ENCODE measurements around the gene CRYBG2.

Gene CRYBG2

DNA sequence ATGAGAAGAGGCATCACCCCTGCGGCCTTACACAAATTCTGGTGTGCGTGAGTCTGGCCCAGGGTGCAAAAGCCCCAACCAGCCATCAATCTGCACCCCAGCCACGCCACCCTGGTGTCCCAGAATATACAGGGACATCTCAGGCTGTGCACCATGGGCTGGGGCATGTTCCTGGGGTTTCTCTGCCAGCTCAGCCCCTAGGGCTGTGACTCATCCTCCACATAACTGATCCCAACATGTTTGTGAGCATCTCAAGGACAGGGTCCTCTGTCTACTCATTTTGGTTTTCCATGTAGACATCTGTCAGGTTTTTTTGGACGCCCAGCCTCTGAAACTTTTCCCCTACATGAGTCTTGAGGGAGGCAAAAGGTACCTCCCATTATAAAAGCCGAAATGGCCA is 18.1 kb upstream of the CRYBG2 start:
- no peak for DNase-seq (ENCODE audit: low spot score)

DNA sequence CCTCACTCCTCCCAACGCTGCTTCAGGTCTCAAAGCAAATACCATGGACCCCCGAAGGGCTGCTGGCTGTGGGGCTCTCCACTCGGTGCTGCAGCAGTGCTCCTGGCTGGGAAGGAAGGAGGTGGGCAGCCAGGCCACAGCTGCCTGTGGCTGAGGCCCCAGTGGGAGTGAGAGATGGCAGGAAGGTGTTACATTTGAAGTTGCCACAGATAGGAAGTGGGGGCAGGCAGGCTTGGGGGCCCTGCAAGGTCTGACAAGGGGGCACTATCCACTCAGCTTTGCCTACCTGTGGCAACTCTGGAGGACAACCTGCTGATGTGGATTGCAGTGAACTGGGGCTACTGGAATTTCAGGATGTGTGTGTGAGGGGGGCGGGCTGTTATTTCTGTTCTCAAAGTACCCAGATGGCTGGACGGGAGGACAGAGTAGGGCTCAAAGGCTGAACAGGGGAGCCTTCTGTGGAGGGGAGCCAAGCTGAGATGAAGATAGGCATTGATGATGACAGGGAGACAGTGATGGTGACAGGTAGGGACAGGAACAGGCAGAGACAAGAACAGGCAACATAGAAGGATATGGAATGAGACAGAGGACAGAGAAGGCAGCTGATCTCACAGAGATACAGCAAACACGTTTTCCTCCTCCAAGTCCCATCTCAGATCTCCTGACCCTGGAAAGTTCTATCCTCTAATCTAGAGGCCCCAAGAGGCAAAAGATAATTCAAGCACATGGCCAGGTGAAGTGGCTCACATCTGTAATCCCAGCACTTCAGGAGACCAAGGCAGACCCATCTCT is 16.9 kb upstream of the CRYBG2 start:
- no peak for DNase-seq (ENCODE audit: low spot score)

GRCh38 chr1:26368486-26368885 is 14.6 kb upstream of the CRYBG2 start:
- DNase-seq (ENCODE audit: low spot score), result no peak

DNA sequence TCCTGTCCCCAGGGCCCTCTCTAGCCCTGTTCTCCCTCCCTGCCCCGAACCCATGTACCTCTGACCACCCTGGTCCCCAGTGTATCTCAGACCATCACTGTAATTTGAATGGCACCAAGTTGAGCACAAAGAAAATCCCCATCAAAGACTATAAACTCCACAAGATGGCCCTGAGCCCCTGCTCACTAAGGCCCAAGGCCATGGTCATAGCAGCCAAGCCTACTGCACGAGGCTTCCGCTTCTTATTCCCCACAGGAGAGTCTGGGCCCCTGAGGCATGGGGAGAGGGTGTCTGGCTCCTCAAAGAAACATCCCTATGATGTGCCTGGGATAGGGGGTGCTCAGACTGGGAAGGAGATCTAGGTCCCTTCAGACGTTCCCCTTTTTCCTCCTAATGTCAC is 14.1 kb upstream of the CRYBG2 start:
- DNase-seq (ENCODE audit: low spot score), result no peak

DNA sequence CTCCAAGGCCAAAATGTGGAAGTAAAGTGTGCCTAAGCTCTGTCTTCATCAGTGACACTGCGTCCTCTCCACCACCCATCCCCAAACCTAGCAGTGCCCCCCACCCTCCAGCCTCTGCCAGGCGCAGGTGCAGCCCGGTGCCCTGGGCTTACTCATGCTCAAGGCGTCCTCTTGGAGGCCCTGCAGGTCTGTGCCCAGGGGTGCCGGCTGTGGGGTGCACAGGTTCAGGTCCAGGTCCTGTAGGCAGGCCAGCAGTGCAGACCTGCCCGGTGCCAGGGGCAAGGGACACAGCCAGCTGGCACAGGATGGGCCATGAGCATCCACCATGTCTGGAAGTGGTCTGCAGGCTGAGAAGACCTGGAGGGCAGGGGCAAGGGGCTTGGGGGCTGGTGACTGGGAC is 13.5 kb upstream of the CRYBG2 start:
- DNase-seq (ENCODE audit: low spot score), result no peak

DNA sequence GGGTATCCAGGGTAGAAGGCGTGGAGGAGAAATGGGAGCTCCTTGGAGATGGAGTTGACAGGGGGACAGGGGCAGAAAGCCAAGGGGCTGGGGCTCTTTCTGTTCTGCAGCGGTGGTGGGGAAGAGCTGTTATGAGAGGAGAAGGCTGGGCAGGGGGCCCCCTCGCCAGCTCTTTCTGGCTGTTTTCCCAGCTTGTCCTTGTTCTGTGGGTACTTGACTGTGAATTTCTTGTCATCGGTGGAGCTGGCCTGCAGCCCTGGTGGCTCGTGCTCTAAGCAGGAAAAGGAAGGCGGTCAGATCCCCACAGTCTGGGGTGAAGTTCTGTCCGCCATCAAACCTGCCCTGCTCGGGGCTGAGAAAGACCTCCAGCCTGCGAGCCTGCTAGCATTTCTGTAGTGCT is 11.0 kb upstream of the CRYBG2 start:
- no peak for DNase-seq (ENCODE audit: low spot score)

DNA sequence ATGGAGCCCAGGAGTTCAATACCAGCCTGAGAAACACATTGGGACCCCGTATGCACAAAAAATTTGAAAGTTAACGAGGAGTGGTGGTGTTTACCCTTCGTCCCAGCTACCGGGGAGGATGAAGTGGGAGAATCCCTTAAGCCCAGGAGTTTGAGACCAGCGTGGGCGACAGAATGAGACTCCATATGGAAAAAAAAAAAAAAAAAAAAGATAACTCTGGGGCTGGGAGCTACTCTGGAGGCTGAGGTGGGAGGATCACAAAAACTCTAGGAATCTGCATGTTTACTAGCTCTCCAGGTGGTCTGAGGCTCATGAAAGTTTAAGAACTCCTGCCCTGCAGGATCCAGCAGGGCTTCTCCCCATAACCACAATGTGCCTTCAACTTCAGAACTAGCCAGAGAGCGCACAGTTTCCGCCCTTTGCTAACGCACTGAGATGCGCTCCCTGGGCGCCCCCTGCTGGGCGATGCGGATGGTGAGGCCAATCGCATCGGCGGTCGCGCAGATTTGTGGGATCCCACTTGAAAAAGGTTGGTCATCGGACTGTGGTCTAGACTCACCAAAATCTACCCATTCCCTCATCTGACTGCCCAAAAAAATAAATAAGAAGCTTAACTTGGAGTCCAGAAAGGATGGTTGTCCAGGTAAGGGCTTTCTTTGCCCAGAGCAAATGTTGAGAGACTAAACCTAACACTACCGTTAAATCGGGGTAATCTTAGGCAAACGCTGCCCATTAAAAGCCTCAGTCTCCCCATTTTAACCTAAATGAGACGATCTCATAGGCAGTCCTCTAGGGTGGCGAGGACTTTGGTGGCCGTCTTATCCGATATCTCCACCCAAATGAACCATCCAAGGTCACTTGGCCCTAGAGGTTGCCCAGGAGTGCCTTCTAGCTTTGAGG is 9.9 kb upstream of the CRYBG2 start:
- DNase-seq (ENCODE audit: low spot score), result peak; percentile 60

- DNase-seq (ENCODE audit: low spot score), result no peak
These were observed 8.4 kb upstream of the CRYBG2 start for GRCh38 chr1:26362331-26362730.

DNA sequence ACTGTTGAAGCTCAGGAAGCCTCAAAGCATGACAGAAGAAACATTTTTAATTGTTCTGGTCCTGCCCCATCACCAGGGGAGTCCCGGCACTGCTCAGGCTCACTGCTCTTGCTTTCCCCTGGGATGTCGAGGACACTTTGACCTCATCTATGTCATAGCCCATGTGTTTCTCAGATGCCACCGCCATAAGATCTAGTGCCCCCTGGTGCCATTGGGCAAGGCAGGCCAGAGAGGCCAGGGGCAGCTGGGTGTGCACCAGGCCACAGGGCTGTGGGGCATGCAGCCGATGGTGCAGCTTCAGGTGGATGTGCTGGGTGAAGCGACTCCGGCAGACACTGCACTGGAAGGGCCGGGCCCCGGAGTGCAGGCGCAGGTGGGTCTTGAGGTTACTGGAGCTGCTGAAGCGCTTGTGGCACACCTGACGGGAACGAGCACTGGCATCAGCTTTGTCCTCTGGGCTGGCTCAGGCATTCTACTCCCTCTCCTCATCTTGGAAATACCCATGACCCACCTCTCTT is 7.7 kb upstream of the CRYBG2 start:
- DNase-seq (ENCODE audit: low spot score), result no peak

- DNase-seq (ENCODE audit: low spot score), result no peak
These were observed 7.1 kb upstream of the CRYBG2 start for GRCh38 chr1:26360807-26361604.

DNA sequence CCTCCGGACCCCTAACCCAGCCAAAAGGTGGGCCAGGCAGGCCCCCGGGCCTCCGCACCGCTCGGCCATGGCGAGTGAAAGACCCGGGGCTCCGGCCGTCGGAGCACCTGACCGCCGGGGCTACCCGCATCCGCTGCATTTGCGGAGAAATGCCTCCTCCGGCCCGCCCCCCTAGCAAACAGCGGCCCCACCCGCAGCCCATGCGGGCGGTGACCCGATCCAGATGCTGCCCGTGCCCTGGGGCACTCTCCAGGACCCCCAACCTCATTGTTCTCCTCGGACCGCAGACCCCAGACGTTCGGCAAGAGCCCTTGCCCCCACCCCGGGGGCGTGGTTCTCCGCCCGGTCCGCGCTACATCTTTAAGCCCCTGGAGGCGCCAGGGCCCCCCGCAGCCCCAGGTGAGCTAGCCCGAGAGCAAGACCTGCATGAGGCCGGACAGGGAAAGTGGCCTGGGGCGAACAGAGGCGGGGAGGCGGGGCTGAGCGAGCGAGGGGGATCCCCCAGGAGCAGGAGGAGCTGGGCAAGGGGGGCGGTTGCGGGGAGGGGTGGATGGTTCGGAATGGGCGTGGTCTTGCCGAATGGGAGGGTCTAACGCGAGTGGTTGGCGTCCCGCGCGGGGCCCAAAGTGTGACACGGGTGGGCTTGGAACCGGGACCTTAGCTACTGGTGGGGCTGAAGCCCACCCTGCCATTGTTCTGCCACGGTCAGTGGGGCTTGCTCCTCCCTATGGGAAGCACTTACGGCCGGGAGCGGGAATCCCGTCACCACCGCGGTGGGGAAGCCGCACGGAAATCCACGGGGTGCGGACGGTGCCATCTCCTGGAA is 6.3 kb upstream of the CRYBG2 start:
- no peak for DNase-seq (ENCODE audit: low spot score)

DNA sequence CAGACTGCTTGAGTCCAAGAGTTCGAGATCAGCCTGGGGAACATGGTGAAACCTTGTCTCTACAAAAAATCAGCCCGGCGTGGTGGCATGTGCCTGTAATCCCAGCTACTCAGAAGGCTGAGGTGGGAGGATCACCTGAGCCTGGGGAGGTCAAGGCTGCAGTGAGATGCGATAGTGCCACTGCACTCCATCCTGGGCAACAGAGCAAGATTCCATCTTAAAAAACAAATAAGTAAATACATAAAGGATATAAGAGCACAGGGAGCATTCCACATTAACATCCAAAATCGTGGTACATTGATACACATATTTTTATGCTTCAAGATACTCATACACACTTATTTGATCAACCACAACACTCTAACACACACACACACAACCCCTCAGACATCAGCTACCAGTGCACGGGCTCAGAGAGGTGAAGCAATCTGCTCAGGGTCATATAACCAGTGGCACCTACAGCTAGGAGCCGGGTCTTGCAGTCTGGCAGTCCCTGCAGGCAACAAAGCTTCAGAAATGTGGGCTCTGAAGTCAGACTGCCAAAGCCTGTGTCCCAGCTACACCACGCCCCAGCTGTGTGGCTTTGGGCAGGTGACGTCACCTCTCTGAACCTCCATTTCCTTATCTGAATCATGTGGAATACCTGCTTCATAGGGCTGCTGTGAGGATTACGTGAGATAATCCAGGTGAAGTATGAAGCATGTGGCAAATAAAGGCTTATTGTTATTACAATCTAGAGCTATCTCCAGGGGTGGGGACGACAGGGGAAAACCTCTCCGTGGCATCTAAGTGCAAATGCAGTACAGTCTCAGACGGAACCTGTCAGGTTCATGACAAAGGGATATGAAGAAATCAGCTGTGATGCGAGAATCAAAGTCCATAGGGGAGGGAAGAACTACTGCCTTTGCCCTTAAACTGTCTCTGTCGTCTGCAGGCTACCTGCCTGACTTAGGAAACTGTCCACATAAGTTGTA is 4.8 kb upstream of the CRYBG2 start:
- no peak for DNase-seq (ENCODE audit: low spot score)

- no peak for DNase-seq (ENCODE audit: low spot score)
These were observed 3.2 kb upstream of the CRYBG2 start for GRCh38 chr1:26357121-26357602.

GRCh38 chr1:26356106-26356505 is 2.2 kb upstream of the CRYBG2 start:
- DNase-seq (ENCODE audit: low spot score), result no peak

- DNase-seq (ENCODE audit: low spot score), result no peak
These were observed 1.0 kb upstream of the CRYBG2 start for GRCh38 chr1:26354972-26355371.

DNA sequence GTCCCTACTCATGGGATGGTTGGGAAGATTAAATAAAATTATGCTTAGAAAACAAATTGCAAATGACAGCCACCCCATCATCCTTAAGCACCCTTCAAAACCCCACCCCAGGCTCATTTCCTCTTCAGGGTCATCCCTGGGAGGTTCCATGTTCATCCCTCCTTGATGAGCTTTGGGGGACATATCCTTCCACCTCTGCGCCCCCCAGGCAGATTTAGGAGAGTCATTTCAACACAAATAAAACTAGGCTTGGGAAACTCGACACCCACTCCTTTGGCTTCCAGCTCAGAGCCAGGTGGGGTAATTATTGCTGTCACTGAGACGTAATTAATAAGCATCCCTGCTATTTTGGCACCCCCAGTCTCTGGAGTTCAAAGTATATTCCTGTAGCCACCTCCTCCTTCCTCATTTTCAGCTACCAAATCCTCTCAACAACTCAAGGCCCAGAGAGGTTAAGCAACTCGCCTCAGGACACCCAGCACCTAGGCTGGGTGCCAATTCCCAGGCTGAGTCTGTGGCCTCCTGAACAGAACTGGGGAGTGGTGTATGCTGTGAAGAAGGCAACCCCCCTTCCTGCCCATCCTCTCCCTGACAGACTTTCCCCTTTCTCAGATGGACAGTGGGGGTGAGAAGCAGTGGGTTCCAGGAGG is 595 bp downstream of the CRYBG2 start:
- no peak for DNase-seq (ENCODE audit: low spot score)

GRCh38 chr1:26352338-26352679 is 1.6 kb downstream of the CRYBG2 start:
- DNase-seq (ENCODE audit: low spot score), result no peak

GRCh38 chr1:26351590-26352337 is 2.2 kb downstream of the CRYBG2 start:
- DNase-seq (ENCODE audit: low spot score), result no peak

Data from cerebellar cortex (tissue), 1 donor.